Mucosa of gallbladder (tissue), 1 donor: ENCODE results near the gene NRP2. TPM values are rescaled to one million over a fixed set of nuclear protein-coding genes. Genes with fewer than 3 reads are reported as not detected.

ENCODE experiments used
- DNase-seq: peaks from one replicate; pipeline ENCODE4 v3.0.0-alpha.2; 2020; ENCODE audit warnings: low spot score
- total RNA-seq: library from RNA; stranded (reverse); gene quantifications from one replicate; pipeline ENCODE4 v1.2.1, GENCODE V29; 2021
- donor health status: DM: no; HTN: no; CAD: no.

The NRP2 gene
- total RNA-seq, 1 donor from 2014 or later, result 146 TPM

GRCh38 chr2:205752296-205752820 lies 70.1 kb downstream of the NRP2 start:
- DNase-seq, result no peak

- DNase-seq, result no peak
Measured at GRCh38 chr2:205752924-205753323, 70.6 kb downstream of the NRP2 start.

- no peak for DNase-seq
Measured at GRCh38 chr2:205754285-205754923, 72.1 kb downstream of the NRP2 start.

- peak; percentile 76 for DNase-seq
Measured at GRCh38 chr2:205754924-205755321, 72.6 kb downstream of the NRP2 start.

GRCh38 chr2:205755923-205756322 lies 73.6 kb downstream of the NRP2 start:
- DNase-seq, result no peak

- DNase-seq, result no peak
Measured at GRCh38 chr2:205757271-205757670, 75.0 kb downstream of the NRP2 start.

GRCh38 chr2:205758051-205758450 lies 75.8 kb downstream of the NRP2 start:
- DNase-seq, result no peak

GRCh38 chr2:205758500-205758899 lies 76.2 kb downstream of the NRP2 start:
- peak; percentile 63 for DNase-seq

- DNase-seq, result no peak
Measured at GRCh38 chr2:205759257-205759656, 77.0 kb downstream of the NRP2 start.

- DNase-seq, result no peak
Measured at GRCh38 chr2:205759732-205760131, 77.4 kb downstream of the NRP2 start.

GRCh38 chr2:205760157-205760556 lies 77.9 kb downstream of the NRP2 start:
- no peak for DNase-seq

- DNase-seq, result no peak
Measured at GRCh38 chr2:205761421-205761820, 79.1 kb downstream of the NRP2 start.

- no peak for DNase-seq
Measured at GRCh38 chr2:205762881-205763280, 80.6 kb downstream of the NRP2 start.

GRCh38 chr2:205763708-205764211 lies 81.5 kb downstream of the NRP2 start:
- DNase-seq, result no peak

- DNase-seq, result no peak
Measured at GRCh38 chr2:205764270-205764746, 82.0 kb downstream of the NRP2 start.

GRCh38 chr2:205765151-205765550 lies 82.8 kb downstream of the NRP2 start:
- DNase-seq, result no peak

- DNase-seq, result peak; percentile 71
Measured at GRCh38 chr2:205766779-205767359, 84.6 kb downstream of the NRP2 start.

GRCh38 chr2:205767617-205768016 lies 85.3 kb downstream of the NRP2 start:
- DNase-seq, result no peak

- no peak for DNase-seq
Measured at GRCh38 chr2:205768341-205768740, 86.0 kb downstream of the NRP2 start.

- no peak for DNase-seq
Measured at GRCh38 chr2:205768815-205769494, 86.7 kb downstream of the NRP2 start.

- no peak for DNase-seq
Measured at GRCh38 chr2:205769495-205769850, 87.2 kb downstream of the NRP2 start.

GRCh38 chr2:205769879-205770278 lies 87.6 kb downstream of the NRP2 start:
- DNase-seq, result no peak

- no peak for DNase-seq
Measured at GRCh38 chr2:205770577-205770976, 88.3 kb downstream of the NRP2 start.
